Mammary epithelial cell (primary cell): ENCODE measurements around the gene TTC33.

Experiments
- EZH2 ChIP-seq: IDR thresholded peaks from 2 replicates; pipeline ENCODE4 v1.6.1; 2012; ENCODE audit warnings: low read length, inconsistent platforms, borderline replicate concordance
- TF ChIP-seq, protein P1 (sequence below), 2 donors: IDR thresholded peaks in 1 of 2; conservative IDR thresholded peaks in 1 of 2; 2 replicates each; pipeline ENCODE4 v1.5.1; 2011 to 2012; ENCODE audit warnings: inconsistent platforms in 2 of 2, low read length in 2 of 2, mild to moderate bottlenecking in 2 of 2, control low read depth in 1 of 2, low read depth in 1 of 2; ENCODE audit not compliant: insufficient read depth in 1 of 2; ENCODE audit errors: extremely low read depth in 1 of 2

DNA sequence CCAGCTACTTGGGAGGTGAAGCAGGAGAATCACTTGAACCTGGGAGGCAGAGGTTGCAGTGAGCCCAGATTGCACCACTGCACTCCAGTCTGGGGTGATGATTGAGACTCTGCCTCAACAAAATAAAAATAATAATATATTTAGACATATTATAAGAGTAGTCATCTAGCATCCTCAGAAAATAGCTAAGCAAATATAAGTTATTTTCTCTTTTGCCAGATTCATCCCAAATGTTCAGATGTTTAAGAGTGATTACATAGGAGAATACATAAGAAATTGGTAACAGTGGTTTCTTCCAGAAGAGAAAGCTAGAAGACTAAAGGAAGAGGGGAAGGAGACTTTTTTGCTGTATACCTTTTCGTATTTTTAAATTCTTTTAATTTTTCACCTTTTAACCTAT is 22.4 kb upstream of the TTC33 start:
- TF ChIP-seq, protein P1, sequence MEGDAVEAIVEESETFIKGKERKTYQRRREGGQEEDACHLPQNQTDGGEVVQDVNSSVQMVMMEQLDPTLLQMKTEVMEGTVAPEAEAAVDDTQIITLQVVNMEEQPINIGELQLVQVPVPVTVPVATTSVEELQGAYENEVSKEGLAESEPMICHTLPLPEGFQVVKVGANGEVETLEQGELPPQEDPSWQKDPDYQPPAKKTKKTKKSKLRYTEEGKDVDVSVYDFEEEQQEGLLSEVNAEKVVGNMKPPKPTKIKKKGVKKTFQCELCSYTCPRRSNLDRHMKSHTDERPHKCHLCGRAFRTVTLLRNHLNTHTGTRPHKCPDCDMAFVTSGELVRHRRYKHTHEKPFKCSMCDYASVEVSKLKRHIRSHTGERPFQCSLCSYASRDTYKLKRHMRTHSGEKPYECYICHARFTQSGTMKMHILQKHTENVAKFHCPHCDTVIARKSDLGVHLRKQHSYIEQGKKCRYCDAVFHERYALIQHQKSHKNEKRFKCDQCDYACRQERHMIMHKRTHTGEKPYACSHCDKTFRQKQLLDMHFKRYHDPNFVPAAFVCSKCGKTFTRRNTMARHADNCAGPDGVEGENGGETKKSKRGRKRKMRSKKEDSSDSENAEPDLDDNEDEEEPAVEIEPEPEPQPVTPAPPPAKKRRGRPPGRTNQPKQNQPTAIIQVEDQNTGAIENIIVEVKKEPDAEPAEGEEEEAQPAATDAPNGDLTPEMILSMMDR (conservative IDR thresholded peaks at IDR 0.05 in 1 of 2, IDR thresholded peaks at IDR 0.05 in 1 of 2; ENCODE audit: extremely low read depth in 1 of 2, insufficient read depth in 1 of 2, low read depth in 1 of 2, low read length in 2 of 2) = no peak
- no peak for TF ChIP-seq EZH2
